Right lobe of liver (tissue), 4 donors: Measurements from ENCODE around the gene DOP1B.

Experiments used
- POLR2A ChIP-seq: fragments of 450-650 bp; IDR thresholded peaks from one replicate; pipeline ENCODE4 v1.6.1; 2017; ENCODE audit warnings: antibody characterized with exemption, mild to moderate bottlenecking
- TF ChIP-seq, protein P1 (sequence below), 4 donors: fragments of 200-600 bp in 3 of 4; fragments of 450-650 bp in 1 of 4; IDR thresholded peaks; one replicate each; pipeline versions ENCODE4 v1.5.1 to v1.8.0; 2016 to 2022; ENCODE audit warnings: antibody characterized with exemption in 4 of 4, mild to moderate bottlenecking in 2 of 4
- donor health status: DM: no; HTN: no; CAD: no.
- donor health status: DM: no; HTN: no; CAD: no.
- donor health status: DM: no; HTN: yes; CAD: no.

DNA sequence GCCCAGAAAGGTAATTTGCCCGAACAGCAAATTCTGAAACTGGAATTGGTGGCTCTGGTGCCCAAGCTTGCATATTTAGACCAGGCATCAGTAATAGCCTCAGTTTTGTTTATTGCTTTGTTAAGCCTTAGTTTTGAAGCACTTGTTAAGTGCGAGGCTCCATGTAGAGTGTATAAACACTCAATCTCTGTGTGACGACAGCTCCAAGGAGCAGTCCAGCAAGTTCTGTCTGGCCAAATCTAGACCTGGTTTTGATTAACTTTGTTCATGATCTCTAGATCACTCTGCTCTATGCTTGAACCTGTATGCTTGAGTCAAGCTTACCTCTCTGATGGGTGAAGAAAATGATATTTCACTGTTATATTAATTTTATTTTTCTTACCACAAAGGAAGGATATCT is 37.4 kb downstream of the DOP1B start:
- TF ChIP-seq, protein P1, sequence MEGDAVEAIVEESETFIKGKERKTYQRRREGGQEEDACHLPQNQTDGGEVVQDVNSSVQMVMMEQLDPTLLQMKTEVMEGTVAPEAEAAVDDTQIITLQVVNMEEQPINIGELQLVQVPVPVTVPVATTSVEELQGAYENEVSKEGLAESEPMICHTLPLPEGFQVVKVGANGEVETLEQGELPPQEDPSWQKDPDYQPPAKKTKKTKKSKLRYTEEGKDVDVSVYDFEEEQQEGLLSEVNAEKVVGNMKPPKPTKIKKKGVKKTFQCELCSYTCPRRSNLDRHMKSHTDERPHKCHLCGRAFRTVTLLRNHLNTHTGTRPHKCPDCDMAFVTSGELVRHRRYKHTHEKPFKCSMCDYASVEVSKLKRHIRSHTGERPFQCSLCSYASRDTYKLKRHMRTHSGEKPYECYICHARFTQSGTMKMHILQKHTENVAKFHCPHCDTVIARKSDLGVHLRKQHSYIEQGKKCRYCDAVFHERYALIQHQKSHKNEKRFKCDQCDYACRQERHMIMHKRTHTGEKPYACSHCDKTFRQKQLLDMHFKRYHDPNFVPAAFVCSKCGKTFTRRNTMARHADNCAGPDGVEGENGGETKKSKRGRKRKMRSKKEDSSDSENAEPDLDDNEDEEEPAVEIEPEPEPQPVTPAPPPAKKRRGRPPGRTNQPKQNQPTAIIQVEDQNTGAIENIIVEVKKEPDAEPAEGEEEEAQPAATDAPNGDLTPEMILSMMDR (IDR thresholded peaks at IDR 0.05), result no peak
- TF ChIP-seq POLR2A, result no peak
